Naive thymus-derived CD4-positive, alpha-beta T cell (primary cell): Measurements from ENCODE around the gene KLF11. TPM values are rescaled to one million over a fixed set of nuclear protein-coding genes. Genes with fewer than 3 reads are reported as not detected.

Experiments used
- ATAC-seq: fragments of 150-1000 bp; cut with Tn5 transposase; 2 replicates; pipeline ENCODE4 v1.10.0; 2021; ENCODE audit warnings: mild to moderate bottlenecking, moderate library complexity
- CTCF ChIA-PET: fragments of 350-600 bp; sonication (Branson Sonifier 250); formaldehyde crosslinking; loops from one replicate; lab custom pipeline; 2021; ENCODE audit warnings: antibody characterized with exemption; lab: Charles Lee
- POLR2A ChIA-PET: fragments of 350-600 bp; sonication (Branson Sonifier 250); formaldehyde crosslinking; loops from one replicate; lab custom pipeline; 2021; ENCODE audit warnings: antibody characterized with exemption, inconsistent platforms; lab: Charles Lee
- DNase-seq, 9 donors: peaks; one replicate each; pipeline versions ENCODE4 v3.0.0 to v3.0.0-alpha.2; 2020 to 2022; ENCODE audit warnings: mixed read lengths in 1 of 9
- H3K27ac ChIP-seq: one replicate; pipeline ENCODE4 v1.7.0; 2013; ENCODE audit warnings: mild to moderate bottlenecking, low read depth, low read length, moderate library complexity
- H3K27me3 ChIP-seq, 2 donors: one replicate each; pipeline ENCODE4 v1.7.0; 2013; ENCODE audit warnings: low read length in 2 of 2, mild to moderate bottlenecking in 2 of 2, moderate library complexity in 2 of 2; ENCODE audit not compliant: control insufficient read depth in 2 of 2, insufficient read depth in 2 of 2
- H3K36me3 ChIP-seq, 3 experiments: 1 replicate in 2 of 3; 2 replicates in 1 of 3; pipeline ENCODE4 v1.7.0; 2013; ENCODE audit warnings: low read length in 3 of 3, mild to moderate bottlenecking in 3 of 3, moderate library complexity in 1 of 3; ENCODE audit not compliant: insufficient read depth in 3 of 3, control insufficient read depth in 2 of 3
- H3K4me1 ChIP-seq, 2 donors: one replicate each; pipeline ENCODE4 v1.7.0; 2013; ENCODE audit warnings: low read length in 2 of 2, mild to moderate bottlenecking in 2 of 2, moderate library complexity in 1 of 2; ENCODE audit not compliant: control insufficient read depth in 2 of 2, insufficient read depth in 2 of 2
- H3K4me3 ChIP-seq: 2 replicates; pipeline ENCODE4 v1.7.0; 2013; ENCODE audit warnings: mild to moderate bottlenecking, low read length
- H3K9me3 ChIP-seq, 3 experiments: 1 replicate in 2 of 3; 2 replicates in 1 of 3; pipeline ENCODE4 v1.7.0; 2013; ENCODE audit warnings: low read length in 3 of 3; ENCODE audit not compliant: control insufficient read depth in 2 of 3
- H3K27ac Mint-ChIP-seq, 9 donors: one replicate each; pipeline ENCODE4 v1.8.0; 2020 to 2022; ENCODE audit warnings: mixed read lengths in 9 of 9, mild to moderate bottlenecking in 8 of 9, moderate library complexity in 5 of 9, inconsistent platforms in 2 of 9
- H3K27me3 Mint-ChIP-seq, 5 donors: one replicate each; pipeline ENCODE4 v1.8.0; 2021 to 2022; ENCODE audit warnings: mixed read lengths in 5 of 5, mild to moderate bottlenecking in 1 of 5
- H3K36me3 Mint-ChIP-seq, 5 donors: one replicate each; pipeline ENCODE4 v1.8.0; 2020 to 2022; ENCODE audit warnings: mixed read lengths in 5 of 5, mild to moderate bottlenecking in 3 of 5, inconsistent platforms in 1 of 5
- H3K4me1 Mint-ChIP-seq, 7 donors: one replicate each; pipeline ENCODE4 v1.8.0; 2020 to 2022; ENCODE audit warnings: mixed read lengths in 7 of 7, mild to moderate bottlenecking in 3 of 7, inconsistent platforms in 1 of 7
- H3K4me3 Mint-ChIP-seq, 10 donors: one replicate each; pipeline ENCODE4 v1.8.0; 2020 to 2022; ENCODE audit warnings: mild to moderate bottlenecking in 10 of 10, mixed read lengths in 10 of 10, moderate library complexity in 6 of 10, inconsistent platforms in 2 of 10
- H3K9me3 Mint-ChIP-seq, 11 donors: one replicate each; pipeline ENCODE4 v1.8.0; 2020 to 2022; ENCODE audit warnings: mixed read lengths in 11 of 11, mild to moderate bottlenecking in 4 of 11, inconsistent platforms in 1 of 11, moderate library complexity in 1 of 11
- intact Hi-C, 2 donors: fragments of 100-400 bp; cut with micrococcal nuclease; formaldehyde crosslinking; loops; one replicate each; pipeline ENCODE4 v1.15.1; 2023
- polyA plus RNA-seq, 2 donors: library from polyadenylated mRNA; unstranded; fragments of 300-500 nt; fragmentation: Illumina TruSeq; gene quantifications; one replicate each; pipeline ENCODE4 v1.2.3, GENCODE V29; 2021
- total RNA-seq, 6 experiments: library from RNA in 5 of 6; stranded (reverse) in 5 of 6; gene quantifications; 1 replicate in 5 of 6; 2 replicates in 1 of 6; pipeline ENCODE4 v1.2.3 and lab custom pipeline; 2021 to 2026

Gene KLF11
- total and polyA plus RNA-seq, 7 experiments from 2014 or later, result 1.3 to 48.6 (median 4.8) TPM

DNA sequence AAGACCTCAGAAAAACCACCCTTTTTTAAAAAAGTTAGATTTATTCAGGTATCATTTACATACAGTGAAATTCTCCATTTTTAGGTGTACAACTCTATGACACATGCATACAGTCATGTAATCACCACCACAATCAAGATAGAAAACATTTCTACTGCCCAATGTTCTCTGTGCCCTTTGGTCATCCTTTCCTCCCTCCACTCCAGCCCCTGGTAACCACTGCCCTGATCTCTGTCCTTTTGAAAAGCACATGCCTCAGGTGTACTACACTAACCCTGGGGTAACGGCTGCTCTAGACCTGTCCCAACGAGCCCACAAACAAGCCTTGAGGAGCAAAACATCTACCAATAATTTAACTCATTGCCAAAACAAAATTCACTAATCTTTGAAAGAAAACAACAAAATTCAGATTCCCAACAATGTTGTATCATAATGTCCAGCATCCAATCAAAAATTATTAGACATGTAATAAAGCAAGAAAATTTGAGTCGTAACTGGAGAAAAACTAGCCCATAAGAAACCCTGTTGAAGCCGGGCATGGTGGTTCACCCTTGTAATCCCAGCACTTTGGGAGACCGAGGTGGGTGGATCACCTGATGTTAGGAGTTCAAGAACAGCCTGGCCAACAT is 25.9 kb upstream of the KLF11 start:
- Histone ChIP-seq H3K9me3 (peaks cover 0 to 9% (median 0%) of the 10 kb centered on the region in 3 experiments), H3K27ac (no peak overlapping the region), H3K27me3 (no peaks in the 10 kb centered on the region), H3K4me3 (no peak overlapping the region), H3K36me3 (no peaks in the 10 kb centered on the region), H3K4me1 (no peaks in the 10 kb centered on the region)
- CTCF ChIA-PET, result no interaction called here
- Mint-ChIP-seq H3K9me3 (peaks cover 0 to 16% (median 6%) of the 10 kb centered on the region in 11 donors), H3K36me3 (peaks cover 0 to 3% (median 0%) of the 10 kb centered on the region in 5 donors), H3K27me3 (peaks cover 0 to 21% (median 0%) of the 10 kb centered on the region in 5 donors), H3K4me1 (peaks cover 0 to 2% (median 0%) of the 10 kb centered on the region in 7 donors), H3K27ac (no peak overlapping the region), H3K4me3 (no peak overlapping the region)
- intact Hi-C loops, result no loop called here
- ATAC-seq, result no peak
- POLR2A ChIA-PET, result no interaction called here
- no peak for DNase-seq

DNA sequence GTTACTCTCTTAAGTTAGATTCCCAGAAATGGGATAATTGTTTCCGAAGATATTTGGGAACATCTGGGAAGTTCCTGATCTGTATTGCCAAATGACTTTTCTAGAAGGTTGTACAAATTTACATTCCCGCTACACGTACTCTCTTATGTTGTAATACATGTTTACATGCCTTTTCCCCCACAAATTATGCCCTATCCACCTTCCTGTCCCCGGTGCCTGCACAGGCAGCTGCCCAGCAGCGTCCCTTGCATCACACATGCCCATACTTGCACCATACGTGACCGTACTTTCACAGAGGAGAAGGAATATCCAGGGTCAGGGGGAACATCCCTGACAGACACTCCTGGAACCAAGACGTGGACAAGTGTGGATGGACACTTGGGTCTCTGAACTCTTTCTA is 24.2 kb upstream of the KLF11 start:
- ATAC-seq (no peak), DNase-seq (no peak)
- intact Hi-C loops, result no loop called here
- Mint-ChIP-seq H3K36me3 (peaks cover 0 to 3% (median 0%) of the 10 kb centered on the region in 5 donors), H3K27me3 (peaks cover 0 to 21% (median 0%) of the 10 kb centered on the region in 5 donors), H3K9me3 (peaks cover 0 to 16% (median 6%) of the 10 kb centered on the region in 11 donors), H3K27ac (no peak overlapping the region), H3K4me3 (no peak overlapping the region), H3K4me1 (peaks cover 0 to 2% (median 0%) of the 10 kb centered on the region in 7 donors)
- CTCF ChIA-PET, result no interaction called here
- no peaks in the 10 kb centered on the region for H3K27me3 ChIP-seq
- H3K4me3 ChIP-seq, result no peak overlapping the region
- H3K27ac ChIP-seq, result no peak overlapping the region
- peaks cover 0 to 9% (median 0%) of the 10 kb centered on the region in 3 experiments for H3K9me3 ChIP-seq
- H3K4me1 ChIP-seq, result no peaks in the 10 kb centered on the region
- POLR2A ChIA-PET, result no interaction called here
- no peaks in the 10 kb centered on the region for H3K36me3 ChIP-seq

DNA sequence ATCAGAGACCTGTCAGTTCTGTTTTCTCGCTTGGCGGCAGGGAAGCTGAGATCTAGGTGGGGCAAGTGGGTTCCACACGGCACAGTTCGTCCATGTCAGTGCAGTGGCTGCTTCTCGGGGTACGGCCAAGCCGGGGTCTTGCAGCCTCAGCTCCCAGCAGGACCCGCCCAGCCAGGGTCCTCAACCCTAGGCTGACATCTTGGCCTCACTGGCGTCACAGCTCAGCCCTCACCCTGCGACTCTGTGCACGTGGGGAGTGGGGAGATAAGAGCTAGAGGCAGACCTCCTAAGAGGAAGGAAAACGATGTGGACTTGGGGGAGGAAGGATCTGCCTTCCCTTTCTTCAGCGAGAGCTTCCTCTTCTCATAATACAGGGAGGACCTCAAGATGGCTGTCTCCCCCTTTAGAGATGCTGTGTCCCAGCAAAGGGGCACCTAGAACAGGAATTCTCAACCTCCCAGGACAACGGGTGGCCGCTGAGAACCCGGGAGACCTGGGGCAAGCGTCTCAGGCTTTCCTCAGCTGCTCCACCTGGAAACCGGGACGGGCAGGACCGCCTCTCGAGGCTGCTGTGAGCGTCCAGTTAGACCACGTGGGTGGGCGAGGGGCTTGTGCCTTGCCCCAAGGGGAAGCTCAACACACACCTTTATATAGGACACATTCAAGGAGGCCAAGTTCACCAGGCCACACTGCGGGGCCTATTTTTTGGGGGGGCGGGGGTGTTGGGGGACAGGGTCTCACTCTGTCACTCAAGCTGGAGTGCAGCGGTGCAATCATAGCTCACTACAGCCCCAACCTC is 23.5 kb upstream of the KLF11 start:
- ATAC-seq, result no peak
- Histone ChIP-seq H3K9me3 (peaks cover 0 to 9% (median 0%) of the 10 kb centered on the region in 3 experiments), H3K27me3 (no peaks in the 10 kb centered on the region), H3K27ac (no peak overlapping the region), H3K4me3 (no peak overlapping the region), H3K4me1 (no peaks in the 10 kb centered on the region), H3K36me3 (no peaks in the 10 kb centered on the region)
- CTCF ChIA-PET, result interaction anchor here (1.0 kb wide), 1 partner anchor 28 kb away, joined by 5 read pairs; no protein-coding TSS in a partner anchor
- Mint-ChIP-seq H3K27me3 (peaks cover 0 to 21% (median 0%) of the 10 kb centered on the region in 5 donors), H3K4me3 (no peak overlapping the region), H3K9me3 (peaks cover 0 to 16% (median 6%) of the 10 kb centered on the region in 11 donors), H3K36me3 (peaks cover 0 to 3% (median 0%) of the 10 kb centered on the region in 5 donors), H3K27ac (no peak overlapping the region), H3K4me1 (peaks cover 0 to 2% (median 0%) of the 10 kb centered on the region in 7 donors)
- POLR2A ChIA-PET, result interaction anchor here (0.6 kb wide), 1 partner anchor 22 kb away, joined by 3 read pairs; no protein-coding TSS in a partner anchor
- intact Hi-C loops, result no loop called here
- no peak for DNase-seq

DNA sequence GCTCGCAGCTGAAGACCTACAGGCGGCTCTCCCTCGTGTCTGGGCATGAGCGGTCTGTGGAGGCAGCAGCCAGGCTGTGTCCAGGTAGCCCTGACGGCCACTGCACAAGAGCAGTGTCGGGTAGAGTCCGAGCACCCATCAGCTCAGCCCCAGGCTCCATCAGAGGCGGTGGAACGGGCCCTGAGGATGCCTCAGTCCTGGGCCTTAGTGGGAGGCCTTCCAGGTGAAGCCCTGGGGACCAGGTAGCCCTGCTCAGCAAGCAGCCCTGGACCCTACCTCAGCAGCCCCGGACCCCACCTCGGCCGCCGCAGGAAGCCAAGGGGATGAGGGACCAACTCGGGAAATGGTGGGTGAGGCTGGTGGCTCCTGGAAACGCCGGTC is 21.3 kb upstream of the KLF11 start:
- no peak overlapping the region for H3K27ac ChIP-seq
- DNase-seq, result no peak
- ATAC-seq, result no peak
- H3K9me3 ChIP-seq, result peaks cover 0 to 6% (median 0%) of the 10 kb centered on the region in 3 experiments
- intact Hi-C loops, result no loop called here
- Mint-ChIP-seq H3K4me3 (no peak overlapping the region), H3K27me3 (peaks cover 0 to 21% (median 0%) of the 10 kb centered on the region in 5 donors), H3K4me1 (peaks cover 0 to 2% (median 0%) of the 10 kb centered on the region in 7 donors), H3K9me3 (peaks cover 0 to 14% (median 4%) of the 10 kb centered on the region in 11 donors), H3K27ac (no peak overlapping the region), H3K36me3 (no peaks in the 10 kb centered on the region)
- H3K36me3 ChIP-seq, result no peaks in the 10 kb centered on the region
- H3K27me3 ChIP-seq, result no peaks in the 10 kb centered on the region
- H3K4me1 ChIP-seq, result no peaks in the 10 kb centered on the region
- CTCF ChIA-PET, result no interaction called here
- H3K4me3 ChIP-seq, result no peak overlapping the region
- POLR2A ChIA-PET, result no interaction called here

DNA sequence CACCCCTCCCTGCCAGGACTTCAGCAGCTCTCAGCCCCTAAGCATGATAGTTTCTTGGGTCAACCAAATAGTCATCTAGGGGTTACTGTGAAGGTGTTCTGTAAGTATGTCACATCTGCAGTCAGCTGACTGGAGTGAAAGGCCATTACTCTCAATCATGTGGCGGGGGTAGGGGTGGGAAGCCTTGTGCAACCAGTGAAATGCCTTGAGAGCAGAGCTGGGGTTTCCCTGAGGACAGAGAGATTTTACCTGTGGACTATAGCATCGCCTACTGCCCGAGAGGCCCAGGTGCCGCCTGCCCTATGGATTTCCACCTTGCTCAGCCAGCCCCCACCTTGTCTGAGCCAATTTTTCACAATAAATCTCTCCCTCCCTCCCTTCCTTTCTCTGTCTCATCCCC is 20.9 kb upstream of the KLF11 start:
- Mint-ChIP-seq H3K9me3 (peaks cover 0 to 11% (median 3%) of the 10 kb centered on the region in 11 donors), H3K4me1 (peaks cover 0 to 2% (median 0%) of the 10 kb centered on the region in 7 donors), H3K27ac (no peak overlapping the region), H3K36me3 (no peaks in the 10 kb centered on the region), H3K4me3 (no peak overlapping the region), H3K27me3 (peaks cover 0 to 18% (median 0%) of the 10 kb centered on the region in 5 donors)
- POLR2A ChIA-PET, result no interaction called here
- no peaks in the 10 kb centered on the region for H3K36me3 ChIP-seq
- peaks cover 0 to 2% (median 0%) of the 10 kb centered on the region in 3 experiments for H3K9me3 ChIP-seq
- intact Hi-C loops, result no loop called here
- H3K27ac ChIP-seq, result no peak overlapping the region
- no peaks in the 10 kb centered on the region for H3K4me1 ChIP-seq
- ATAC-seq (no peak), DNase-seq (no peak)
- H3K4me3 ChIP-seq, result no peak overlapping the region
- CTCF ChIA-PET, result no interaction called here
- no peaks in the 10 kb centered on the region for H3K27me3 ChIP-seq

DNA sequence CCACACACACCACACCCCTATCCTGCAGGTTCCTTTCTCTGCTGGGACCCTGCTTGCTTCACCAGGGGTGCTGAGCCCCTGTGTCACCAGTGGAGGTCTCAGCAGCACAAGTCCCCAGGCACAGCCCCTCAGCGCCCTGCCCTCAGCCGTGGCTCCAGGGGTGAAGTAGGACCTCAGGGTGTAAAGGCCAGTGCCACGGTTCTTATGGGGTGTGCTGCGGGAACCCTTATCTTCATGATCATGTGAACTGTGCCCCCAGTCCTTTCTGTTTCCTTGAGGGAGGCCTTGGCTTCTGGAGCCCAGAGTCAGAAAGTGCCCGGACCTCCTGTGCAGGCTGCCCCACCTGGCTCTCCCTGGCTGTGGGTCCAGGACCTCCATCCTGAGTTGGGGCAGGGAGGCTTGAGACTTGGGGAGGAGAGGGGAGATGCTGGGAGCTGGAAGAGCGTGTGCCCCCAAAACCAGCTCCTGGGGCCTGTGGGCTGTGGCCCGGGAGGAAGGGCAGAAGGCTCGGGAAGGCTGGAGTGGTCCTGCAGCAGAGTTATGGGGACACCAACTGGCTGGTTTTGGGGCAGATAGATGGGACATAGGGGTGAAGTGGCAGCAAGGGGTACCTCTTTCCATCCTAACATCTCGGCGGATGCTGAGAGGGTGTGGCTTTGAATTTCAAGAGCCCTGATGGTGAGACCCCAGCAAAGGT is 20.2 kb upstream of the KLF11 start:
- Histone ChIP-seq H3K36me3 (no peaks in the 10 kb centered on the region), H3K27me3 (no peaks in the 10 kb centered on the region), H3K9me3 (no peaks in the 10 kb centered on the region), H3K4me1 (peaks cover under 1% of the 10 kb centered on the region in 2 donors), H3K4me3 (no peak overlapping the region), H3K27ac (no peak overlapping the region)
- peak overlapping the region in 1 of 9 donors; percentile 63 for H3K27ac Mint-ChIP-seq
- no peak overlapping the region for H3K4me3 Mint-ChIP-seq
- POLR2A ChIA-PET, result no interaction called here
- DNase-seq (no peak), ATAC-seq (peak; percentile 22)
- H3K9me3 Mint-ChIP-seq, result peaks cover 0 to 4% (median 0%) of the 10 kb centered on the region in 11 donors
- peaks cover 0 to 14% (median 0%) of the 10 kb centered on the region in 5 donors for H3K27me3 Mint-ChIP-seq
- H3K36me3 Mint-ChIP-seq, result no peaks in the 10 kb centered on the region
- CTCF ChIA-PET, result no interaction called here
- intact Hi-C loops, result no loop called here
- peaks cover 0 to 4% (median 2%) of the 10 kb centered on the region in 7 donors for H3K4me1 Mint-ChIP-seq
